Right lobe of liver (tissue), 6 donors: ENCODE results near the gene ZNF841. TPM values are rescaled to one million over a fixed set of nuclear protein-coding genes. Genes with fewer than 3 reads are reported as not detected.
"Not testable (repeated sequence)": the region's sequence is repeated elsewhere in the genome, so short reads cannot be mapped to it uniquely, and the experiment has no call there.

Source experiments
- ATAC-seq, 4 donors: fragments of 200-7000 bp; cut with Tn5 transposase; one replicate each; pipeline ENCODE4 v1.9.1; 2020; ENCODE audit warnings: mild to moderate bottlenecking in 4 of 4, moderate library complexity in 4 of 4
- DNase-seq, 3 donors: peaks; one replicate each; pipeline ENCODE4 v3.0.0-alpha.2; 2020
- H3K27ac ChIP-seq, 3 donors: fragments of 200-600 bp; one replicate each; pipeline ENCODE4 v1.8.0; 2022
- H3K27me3 ChIP-seq, 2 donors: fragments of 200-600 bp; one replicate each; pipeline ENCODE4 v1.8.0; 2022
- H3K36me3 ChIP-seq, 4 donors: fragments of 200-600 bp; sonication (generic) in 1 of 4; one replicate each; pipeline versions ENCODE4 v1.5.1 to v1.8.0; 2017 to 2022; ENCODE audit warnings: control low read depth in 1 of 4
- H3K4me1 ChIP-seq, 4 donors: fragments of 200-600 bp; sonication (generic) in 1 of 4; one replicate each; pipeline versions ENCODE4 v1.5.1 to v1.8.0; 2017 to 2022; ENCODE audit warnings: control low read depth in 1 of 4
- H3K4me3 ChIP-seq, 3 donors: fragments of 200-600 bp; one replicate each; pipeline ENCODE4 v1.8.0; 2022
- H3K9me3 ChIP-seq, 4 donors: fragments of 200-600 bp; sonication (generic) in 1 of 4; one replicate each; pipeline versions ENCODE4 v1.5.1 to v1.8.0; 2017 to 2022; ENCODE audit warnings: control low read depth in 1 of 4
- POLR2A ChIP-seq: fragments of 450-650 bp; IDR thresholded peaks from one replicate; pipeline ENCODE4 v1.6.1; 2017; ENCODE audit warnings: antibody characterized with exemption, mild to moderate bottlenecking
- WGBS: methylation state at CpG from one replicate; pipeline ENCODE4 v1.1.6; 2018; ENCODE audit warnings: low coverage, low lambda C conversion rate; ENCODE audit not compliant: insufficient coverage; ENCODE audit errors: missing lambda C conversion rate; 5-methylcytosine and 5-hydroxymethylcytosine counted together
- intact Hi-C, 2 donors: fragments of 100-400 bp; cut with DNase I; formaldehyde crosslinking; loops; one replicate each; pipeline versions ENCODE4 v1.11.2 to v1.14.1; 2022
- total RNA-seq, 6 experiments: library from RNA; depleted of rRNA in 2 of 6; stranded (reverse); fragments of >200 nt in 2 of 6; fragmentation: NEBNext Ultra II Directional in 3 of 6; extraction: Animal tissue kit (Norgen Biotek cat#: 25700) in 3 of 6; gene quantifications; one replicate each; pipeline versions ENCODE4 v1.1.0 to v1.2.4, GENCODE V29; 2016 to 2023
- TF ChIP-seq, protein P1 (sequence below), 4 donors: fragments of 200-600 bp in 3 of 4; fragments of 450-650 bp in 1 of 4; IDR thresholded peaks; one replicate each; pipeline versions ENCODE4 v1.5.1 to v1.8.0; 2016 to 2022; ENCODE audit warnings: antibody characterized with exemption in 4 of 4, mild to moderate bottlenecking in 2 of 4
- donor health status: DM: no; HTN: yes; CAD: no.
- donor health status: DM: no; HTN: no; CAD: no.
- donor health status: DM: no; HTN: no; CAD: no.
- donor health status: DM: no; HTN: yes; CAD: no.
- donor health status: DM: no; HTN: yes; CAD: no.

The ZNF841 gene
- total RNA-seq, 6 experiments from 2014 or later: 2.8 to 8.7 (median 5.8) TPM

DNA sequence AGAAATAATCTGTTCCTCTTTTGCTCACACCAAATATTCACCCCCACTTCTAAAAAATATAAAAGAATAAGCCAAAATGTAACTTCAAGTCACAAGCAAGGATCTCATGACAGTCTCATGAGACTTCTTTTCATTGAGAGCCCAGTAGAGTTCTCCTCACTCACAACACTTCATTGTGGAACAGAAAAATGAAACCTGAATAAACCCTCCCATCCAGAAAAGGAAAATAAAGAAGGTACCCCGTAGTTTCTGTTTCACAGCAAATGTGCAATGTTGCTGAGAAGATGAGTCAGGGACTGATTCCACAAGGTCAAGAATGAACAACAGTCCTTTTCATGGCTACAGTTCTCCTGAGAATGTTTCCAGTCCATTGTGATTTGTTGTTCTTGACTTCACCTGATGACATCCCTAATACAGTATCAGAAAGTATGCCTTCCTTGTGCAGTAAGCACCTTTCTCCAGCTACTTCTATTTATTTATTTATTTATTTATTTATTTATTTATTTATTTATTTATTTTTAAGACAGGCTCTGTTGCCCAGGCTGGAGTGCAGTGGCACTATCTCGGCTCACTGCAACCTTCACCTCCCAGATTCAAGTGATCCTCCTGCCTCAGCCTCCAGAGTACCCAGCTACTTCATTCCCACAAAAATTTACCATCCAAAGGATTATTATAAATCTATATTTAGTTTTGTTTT lies 6.4 kb upstream of the ZNF841 start:
- Histone ChIP-seq H3K4me1 (no peaks in the 10 kb centered on the region), H3K36me3 (no peaks in the 10 kb centered on the region), H3K27ac (no peak overlapping the region), H3K4me3 (no peak overlapping the region), H3K27me3 (no peaks in the 10 kb centered on the region), H3K9me3 (peaks cover 0 to 14% (median 9%) of the 10 kb centered on the region in 4 donors)
- TF ChIP-seq POLR2A: no peak
- TF ChIP-seq, protein P1, sequence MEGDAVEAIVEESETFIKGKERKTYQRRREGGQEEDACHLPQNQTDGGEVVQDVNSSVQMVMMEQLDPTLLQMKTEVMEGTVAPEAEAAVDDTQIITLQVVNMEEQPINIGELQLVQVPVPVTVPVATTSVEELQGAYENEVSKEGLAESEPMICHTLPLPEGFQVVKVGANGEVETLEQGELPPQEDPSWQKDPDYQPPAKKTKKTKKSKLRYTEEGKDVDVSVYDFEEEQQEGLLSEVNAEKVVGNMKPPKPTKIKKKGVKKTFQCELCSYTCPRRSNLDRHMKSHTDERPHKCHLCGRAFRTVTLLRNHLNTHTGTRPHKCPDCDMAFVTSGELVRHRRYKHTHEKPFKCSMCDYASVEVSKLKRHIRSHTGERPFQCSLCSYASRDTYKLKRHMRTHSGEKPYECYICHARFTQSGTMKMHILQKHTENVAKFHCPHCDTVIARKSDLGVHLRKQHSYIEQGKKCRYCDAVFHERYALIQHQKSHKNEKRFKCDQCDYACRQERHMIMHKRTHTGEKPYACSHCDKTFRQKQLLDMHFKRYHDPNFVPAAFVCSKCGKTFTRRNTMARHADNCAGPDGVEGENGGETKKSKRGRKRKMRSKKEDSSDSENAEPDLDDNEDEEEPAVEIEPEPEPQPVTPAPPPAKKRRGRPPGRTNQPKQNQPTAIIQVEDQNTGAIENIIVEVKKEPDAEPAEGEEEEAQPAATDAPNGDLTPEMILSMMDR (IDR thresholded peaks at IDR 0.05): no peak
- DNase-seq (no peak), ATAC-seq (no peak)
- 56% methylated on average over 2 of the region's 2 CpGs for WGBS
- intact Hi-C loops: no loop called here

DNA sequence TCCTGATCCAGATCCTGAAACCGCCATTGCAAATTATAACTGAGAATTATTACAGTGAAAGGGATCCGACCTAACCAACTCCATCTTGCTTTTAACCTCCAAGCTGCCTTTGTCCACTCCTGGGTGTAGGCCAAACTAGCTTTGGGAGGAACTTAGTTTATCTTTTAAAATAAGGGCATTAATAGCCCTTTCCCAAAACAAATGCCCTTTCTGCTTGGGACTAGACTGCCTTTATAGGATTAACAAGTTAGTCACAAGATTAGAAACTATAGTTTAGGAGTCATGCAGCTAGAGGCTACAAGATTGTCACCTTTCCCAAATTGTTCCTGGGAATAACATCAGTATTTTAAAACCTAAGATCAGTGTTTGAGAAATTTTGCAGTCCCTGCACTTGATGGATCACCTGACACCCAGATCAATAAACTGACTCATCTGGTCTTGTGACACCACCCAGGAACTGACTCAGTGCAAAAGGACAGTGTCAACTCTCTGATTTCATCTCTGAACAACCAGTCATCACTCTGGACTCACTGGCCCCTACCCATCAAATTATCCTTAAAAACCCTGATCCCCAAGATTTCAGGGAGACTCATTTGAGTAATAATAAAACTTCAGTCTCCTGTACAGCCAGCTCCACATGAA lies 4.1 kb upstream of the ZNF841 start:
- no peak for DNase-seq
- H3K4me3 ChIP-seq: no peak overlapping the region

DNA sequence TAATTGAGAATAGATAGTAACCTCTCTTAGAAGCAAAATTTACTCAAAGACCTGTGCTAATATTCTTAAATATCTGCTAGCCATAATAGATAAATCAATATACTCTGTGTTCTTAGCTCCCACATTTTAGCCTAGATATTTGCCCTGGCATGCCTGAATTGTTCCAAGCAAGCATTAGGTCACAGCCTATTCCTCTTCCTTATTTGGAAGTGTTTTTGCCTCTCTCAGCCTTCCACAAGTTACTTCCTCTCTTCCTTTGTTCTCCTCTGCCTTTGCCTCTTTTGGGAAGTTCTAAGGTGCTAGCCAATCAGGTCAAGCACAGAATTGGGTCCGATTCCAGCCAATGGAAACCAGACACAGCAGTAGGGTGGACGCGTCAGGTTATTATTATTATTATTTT lies 851 bp upstream of the ZNF841 start:
- peaks cover 0 to 19% (median 4%) of the 10 kb centered on the region in 4 donors for H3K9me3 ChIP-seq
- DNase-seq, ATAC-seq, H3K27me3 ChIP-seq, H3K4me3 ChIP-seq, H3K27ac ChIP-seq, H3K36me3 ChIP-seq, intact Hi-C loops: not testable (repeated sequence)
- peaks cover 0 to 12% (median 0%) of the 10 kb centered on the region in 4 donors for H3K4me1 ChIP-seq
- WGBS: 76% methylated on average over 3 of the region's 3 CpGs

More for the DNA sequence above, 4.1 kb upstream of the ZNF841 start:
- TF ChIP-seq, protein P1 (IDR thresholded peaks at IDR 0.05): no peak
- TF ChIP-seq POLR2A: no peak
- H3K27ac ChIP-seq: no peak overlapping the region
- ATAC-seq: no peak
- H3K27me3 ChIP-seq: no peaks in the 10 kb centered on the region
- peaks cover 0 to 19% (median 5%) of the 10 kb centered on the region in 4 donors for H3K9me3 ChIP-seq
- H3K4me1 ChIP-seq: no peaks in the 10 kb centered on the region
- no peaks in the 10 kb centered on the region for H3K36me3 ChIP-seq
- whole genome bisulfite sequencing: 87% methylated on average over 2 of the region's 2 CpGs
- intact Hi-C loops: no loop called here

DNA sequence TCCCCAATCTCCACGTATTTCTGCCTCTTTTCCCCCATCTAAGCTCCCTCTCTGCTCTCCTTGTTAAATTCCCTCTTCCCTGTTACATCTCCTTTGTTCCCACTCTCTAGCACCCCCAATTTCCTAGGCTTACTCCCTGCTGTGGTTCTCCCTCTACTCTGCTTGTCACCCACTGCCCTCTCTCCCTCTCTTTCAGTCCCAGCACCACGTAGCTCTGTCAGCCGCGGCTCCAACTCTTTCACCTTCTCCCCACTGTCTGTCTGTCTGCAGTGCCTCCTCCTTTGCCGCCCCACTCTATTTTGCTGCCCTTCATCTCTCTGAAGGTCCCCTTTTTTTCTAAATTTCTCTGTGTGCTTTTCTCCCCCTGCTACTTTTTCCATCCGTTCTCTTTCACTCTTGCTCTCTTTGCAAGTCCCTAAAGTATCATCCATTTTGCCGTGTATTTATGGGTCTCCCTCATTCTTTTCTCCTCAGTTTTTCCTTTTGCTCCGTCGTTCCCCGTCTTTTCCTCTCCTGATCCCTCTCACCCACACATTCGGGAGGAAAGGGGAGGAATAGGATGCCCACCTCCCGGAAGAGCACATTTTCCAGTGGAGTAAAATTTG lies 937 bp downstream of the ZNF841 start:
- intact Hi-C loops: no loop called here
- Histone ChIP-seq H3K4me3 (peak overlapping the region; percentile 68 to 76 (median 72)), H3K36me3 (peaks cover 0 to 5% (median 0%) of the 10 kb centered on the region in 4 donors), H3K27ac (no peak overlapping the region), H3K27me3 (no peaks in the 10 kb centered on the region), H3K4me1 (peaks cover 0 to 12% (median 0%) of the 10 kb centered on the region in 4 donors), H3K9me3 (peaks cover 0 to 19% (median 4%) of the 10 kb centered on the region in 4 donors)
- 9% methylated on average over 12 of the region's 12 CpGs for WGBS
- DNase-seq (no peak), ATAC-seq (no peak)
- no peak for TF ChIP-seq POLR2A
- TF ChIP-seq, protein P1 (IDR thresholded peaks at IDR 0.05): no peak

DNA sequence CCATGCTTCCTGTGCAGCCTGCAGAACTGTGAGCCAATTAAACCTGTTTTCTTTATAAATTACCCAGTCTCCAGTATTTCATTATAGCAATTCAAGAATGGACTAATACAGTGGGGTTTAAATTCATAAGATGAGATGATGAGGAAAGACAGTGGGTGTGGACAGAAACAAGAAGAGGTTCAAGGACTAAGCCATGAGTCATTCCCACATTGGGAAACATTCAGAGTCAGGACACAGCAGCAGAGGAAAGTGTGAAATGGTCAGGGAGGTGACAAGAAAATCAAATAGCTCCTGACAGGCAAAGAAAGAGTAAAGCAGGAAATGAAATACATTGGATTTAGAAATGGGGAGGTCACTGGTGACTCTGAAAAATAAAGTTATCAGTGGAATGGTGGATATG lies 9.1 kb downstream of the ZNF841 start:
- peaks cover 0 to 32% (median 9%) of the 10 kb centered on the region in 4 donors for H3K36me3 ChIP-seq
- H3K27ac ChIP-seq: no peak overlapping the region
- TF ChIP-seq, protein P1 (IDR thresholded peaks at IDR 0.05): no peak
- no peak for TF ChIP-seq POLR2A
- no peak for DNase-seq
- no peak overlapping the region for H3K4me3 ChIP-seq
- intact Hi-C loops: no loop called here
- H3K27me3 ChIP-seq: no peaks in the 10 kb centered on the region
- H3K4me1 ChIP-seq: no peaks in the 10 kb centered on the region
- peaks cover 0 to 19% (median 0%) of the 10 kb centered on the region in 4 donors for H3K9me3 ChIP-seq
- ATAC-seq: no peak
